Activated T-helper 1 cell treated with anti-CD3 and anti-CD28 coated beads, Interleukin-2, amount 50 U/mL, for 16 hours (primary cell): ENCODE measurements around the gene XRCC6.
A peak's percentile ranks its signal among the peaks of the same experiment; 100 is the strongest.
"Not testable (repeated sequence)": the region's sequence is repeated elsewhere in the genome, so short reads cannot be mapped to it uniquely, and the experiment has no call there.

ENCODE experiments used
- DNase-seq, 2 donors: peaks; one replicate each; pipeline ENCODE4 v3.0.0-alpha.2; 2020; ENCODE audit warnings: low read depth in 1 of 2, low spot score in 1 of 2

Gene XRCC6

DNA sequence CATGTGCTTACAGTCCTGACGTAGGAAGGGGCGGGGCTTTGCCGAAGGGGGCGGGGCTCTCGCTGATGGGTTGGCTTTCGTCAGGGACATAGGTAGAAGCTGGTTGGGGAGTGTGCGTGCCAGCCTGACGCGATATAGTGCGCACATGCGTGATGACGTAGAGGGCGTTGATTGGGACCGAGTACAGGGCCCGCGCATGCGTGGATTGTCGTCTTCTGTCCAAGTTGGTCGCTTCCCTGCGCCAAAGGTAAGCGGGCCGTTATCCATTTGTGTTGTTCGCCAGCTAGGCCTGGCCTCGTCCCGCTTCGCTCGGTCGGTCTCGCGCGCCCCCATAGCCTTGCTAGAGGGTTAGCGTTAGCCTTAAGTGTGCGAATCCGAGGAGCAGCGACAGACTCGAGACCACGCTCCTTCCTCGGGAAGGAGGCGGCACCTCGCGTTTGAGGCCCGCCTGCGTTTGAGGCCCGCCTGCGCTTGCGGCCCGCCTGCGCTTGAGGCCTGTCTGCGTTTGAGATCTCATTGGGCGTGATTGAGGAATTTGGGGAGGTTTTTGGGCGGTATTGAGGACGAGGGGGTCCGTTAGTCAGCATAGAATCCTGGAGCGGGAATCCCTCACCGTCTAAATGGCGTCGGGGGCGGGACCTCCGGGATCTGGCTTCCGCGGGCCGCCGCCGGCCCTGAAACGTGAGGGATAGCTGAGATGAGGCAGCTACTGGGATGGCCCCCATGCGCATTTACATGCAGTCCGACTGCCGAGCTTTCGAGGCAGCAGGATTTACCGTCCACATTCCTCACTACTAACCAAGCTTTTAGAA, at the start of gene XRCC6:
Gene XRCC6, plus strand, starts transcription at position 197 of the 812 bp plus-strand sequence. CDS start 710 bp downstream, outside the sequence.
- peak; percentile 99 to 100 for DNase-seq

DNA sequence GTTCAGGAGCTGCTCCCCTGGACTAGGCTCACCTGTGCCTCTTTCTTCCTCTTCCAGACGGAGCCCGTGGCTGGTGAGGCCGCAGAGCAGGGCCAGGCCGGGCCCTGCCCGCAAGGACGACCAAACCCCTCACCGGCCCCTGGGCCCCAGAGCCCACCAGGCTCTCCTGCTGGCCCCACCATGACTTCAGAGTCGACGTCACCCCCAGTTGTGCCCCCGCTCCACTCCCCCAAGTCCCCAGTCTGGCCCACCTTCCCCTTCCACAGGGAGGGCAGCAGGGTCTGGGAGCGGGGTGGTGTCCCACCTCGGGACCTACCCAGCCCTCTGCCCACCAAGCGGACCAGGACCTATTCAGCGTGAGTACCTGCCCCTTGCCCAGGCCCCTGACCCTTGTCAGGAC, 49.3 kb upstream of the XRCC6 start:
- DNase-seq: no peak

DNA sequence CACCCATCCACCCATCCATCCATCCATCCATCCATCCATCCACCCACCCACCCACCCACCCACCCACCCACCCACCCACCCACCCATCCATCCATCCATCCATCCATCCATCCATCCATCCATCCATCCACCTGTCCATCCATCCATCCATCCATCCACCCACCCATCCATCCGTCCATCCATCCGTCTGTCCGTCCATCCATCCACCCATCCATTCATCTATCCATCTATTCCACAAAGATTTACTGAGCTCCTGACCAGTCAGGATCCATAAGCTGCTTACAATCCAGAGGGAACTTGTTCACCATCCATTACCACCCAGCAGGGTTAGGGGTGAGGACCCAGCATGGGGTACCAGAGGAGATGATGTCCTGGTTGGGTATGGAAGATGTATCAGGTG, 48.8 kb upstream of the XRCC6 start:
- not testable (repeated sequence) for DNase-seq

DNA sequence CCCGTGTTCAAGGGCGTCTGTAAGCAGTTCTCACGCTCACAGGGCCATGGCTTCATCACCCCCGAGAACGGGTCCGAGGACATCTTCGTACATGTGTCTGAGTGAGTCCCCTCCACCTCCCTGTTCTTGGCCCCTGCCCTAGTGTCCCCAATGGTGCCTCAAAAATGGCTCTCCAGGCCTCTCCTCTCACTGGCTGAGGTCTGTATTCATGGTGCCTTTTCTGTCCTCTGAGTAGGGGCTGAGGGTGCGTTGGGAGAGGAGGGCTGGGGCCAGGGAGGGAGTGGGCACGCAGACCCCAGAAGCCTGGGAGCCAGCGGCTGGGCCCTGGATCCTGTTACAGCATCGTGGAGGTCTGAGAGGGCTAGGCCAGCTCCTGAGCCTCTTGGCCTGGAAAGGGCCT, 47.4 kb upstream of the XRCC6 start:
- no peak for DNase-seq

DNA sequence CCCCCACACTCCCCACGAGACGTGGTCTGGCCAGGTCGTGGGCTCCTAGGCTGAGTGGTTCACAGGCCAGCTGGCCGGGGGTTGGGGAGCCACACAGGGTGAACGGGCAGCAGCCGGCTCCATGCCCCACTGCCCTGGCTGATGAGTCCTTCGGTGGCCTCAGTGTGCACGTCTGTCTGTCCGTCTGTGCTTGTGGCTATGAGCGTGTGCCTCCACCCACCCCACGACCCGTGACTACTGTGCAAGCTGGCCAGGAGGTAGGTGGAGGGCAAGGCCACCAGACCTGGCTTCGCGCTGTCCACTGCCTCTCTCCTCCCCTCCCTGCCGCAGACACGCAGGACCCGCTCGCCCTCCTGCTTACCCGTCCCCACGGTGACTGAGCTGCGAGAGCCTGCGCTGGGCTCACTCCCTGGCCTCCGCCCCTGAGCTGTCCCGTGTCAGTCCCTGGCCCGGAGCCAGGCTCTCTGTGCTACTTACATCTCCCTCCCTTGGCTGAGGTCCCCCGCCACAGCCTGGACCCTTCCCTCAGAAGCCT, 46.2 kb upstream of the XRCC6 start:
- no peak for DNase-seq

DNA sequence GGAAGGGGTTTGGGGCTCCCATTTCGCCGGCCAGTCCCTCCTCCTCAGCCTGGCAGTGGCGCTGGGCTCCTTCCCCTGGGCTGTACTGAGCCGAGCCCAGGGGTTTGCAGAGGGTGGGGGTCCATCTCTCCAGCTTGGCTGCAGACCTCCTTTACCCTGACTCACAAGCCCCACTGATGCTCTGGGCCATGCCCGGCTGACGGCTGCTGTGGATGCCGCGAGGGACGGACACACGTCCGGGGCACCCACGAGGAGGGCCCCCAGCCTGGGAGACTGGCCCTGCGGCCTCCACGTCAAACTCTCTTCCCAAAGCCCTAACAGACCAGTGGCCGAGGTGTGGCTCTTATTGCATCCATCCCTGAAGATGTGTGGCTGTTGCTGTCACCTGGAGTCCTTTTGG, 45.6 kb upstream of the XRCC6 start:
- no peak for DNase-seq

DNA sequence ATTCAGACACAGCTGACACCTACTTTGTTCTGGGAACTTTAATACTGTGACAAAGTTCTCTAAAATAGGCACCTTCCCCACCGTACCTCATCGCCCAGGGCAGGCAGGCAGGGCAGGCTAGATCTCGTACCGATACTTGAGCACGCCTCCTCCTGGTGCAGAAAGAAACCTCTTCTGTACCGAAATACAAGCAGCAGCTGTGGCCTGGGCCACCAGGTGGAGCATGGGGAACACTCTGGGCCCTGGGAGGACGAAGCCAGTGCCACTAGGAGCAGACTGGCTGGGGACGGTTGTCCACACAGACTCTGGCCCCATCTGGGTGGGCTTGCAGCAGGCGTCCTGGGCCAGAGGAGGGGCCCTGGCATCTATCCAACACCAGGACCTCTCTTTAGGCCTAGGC, 44.2 kb upstream of the XRCC6 start:
- DNase-seq: no peak

DNA sequence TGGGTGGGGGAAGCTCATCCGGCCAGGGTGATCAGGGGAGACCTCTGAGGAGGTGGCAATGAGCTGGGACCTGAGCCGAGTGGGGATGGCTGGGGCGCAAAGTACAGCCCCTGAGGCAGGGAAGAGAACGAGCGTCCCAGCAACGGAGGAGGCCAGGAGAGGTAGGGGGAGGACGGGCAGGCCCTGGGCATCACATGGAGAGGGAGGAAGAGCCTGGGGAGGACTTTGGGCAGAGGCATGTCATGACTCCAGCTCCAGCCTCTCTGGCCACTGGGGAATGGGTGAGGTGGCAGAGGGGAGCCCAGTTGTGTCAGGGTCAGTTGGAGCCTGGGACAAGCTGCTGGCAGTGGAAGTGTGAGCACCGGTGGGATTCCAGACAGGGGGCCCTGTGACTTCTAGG, 43.0 kb upstream of the XRCC6 start:
- DNase-seq: no peak

DNA sequence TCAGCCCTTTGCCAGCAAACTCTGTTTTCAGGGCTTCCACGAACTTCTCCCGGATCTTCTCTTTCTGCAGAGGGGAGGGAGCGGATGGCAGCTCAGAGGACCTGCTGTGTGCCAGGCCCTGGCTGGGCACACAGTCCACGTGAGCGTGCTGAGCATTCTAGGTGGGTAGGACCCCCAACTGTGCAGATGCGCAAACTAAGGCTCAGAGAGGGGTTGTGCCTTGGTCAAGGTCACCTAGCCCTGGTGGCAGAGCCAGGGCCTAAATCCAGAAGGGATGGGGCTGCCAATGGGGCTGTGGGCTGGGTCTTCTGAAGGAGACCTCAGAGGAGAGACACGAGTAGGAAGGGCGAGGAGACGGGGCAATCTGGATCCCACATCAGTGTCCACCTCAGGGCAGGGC, 42.3 kb upstream of the XRCC6 start:
- DNase-seq: no peak

DNA sequence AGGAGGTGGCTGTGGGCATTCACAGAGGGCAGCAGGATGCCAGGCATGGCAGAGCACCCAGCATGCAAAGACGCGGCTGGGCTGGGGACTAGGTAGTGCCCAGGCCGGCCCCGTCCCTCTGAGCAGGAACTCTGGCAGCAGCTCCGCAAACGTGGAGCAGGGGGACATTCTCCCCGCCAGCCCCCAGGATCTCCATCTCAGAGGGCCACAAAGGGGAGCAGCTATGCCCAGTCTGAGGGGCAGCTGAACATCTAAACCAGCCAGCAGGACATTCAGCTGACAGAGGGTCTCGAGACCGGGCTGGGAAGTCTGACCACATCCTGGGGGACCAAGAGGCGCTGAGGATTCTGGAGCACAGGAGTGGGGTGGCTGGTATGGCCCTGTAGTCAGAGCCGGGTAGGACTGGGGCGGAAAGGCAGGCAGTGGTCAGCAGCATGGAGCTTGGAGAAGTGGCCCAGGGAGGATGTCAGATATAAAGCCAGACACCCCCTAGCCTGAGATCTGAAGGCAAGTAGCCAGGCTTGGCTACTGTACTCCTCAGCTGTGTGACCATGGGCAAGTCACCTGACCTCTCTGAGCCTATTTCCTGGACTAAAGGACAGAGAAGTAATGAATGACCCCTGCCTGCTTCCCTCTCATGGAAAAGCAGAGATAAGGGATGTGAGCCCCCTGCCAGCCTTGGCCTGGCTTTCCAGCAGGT, 41.6 kb upstream of the XRCC6 start:
- DNase-seq: no peak

DNA sequence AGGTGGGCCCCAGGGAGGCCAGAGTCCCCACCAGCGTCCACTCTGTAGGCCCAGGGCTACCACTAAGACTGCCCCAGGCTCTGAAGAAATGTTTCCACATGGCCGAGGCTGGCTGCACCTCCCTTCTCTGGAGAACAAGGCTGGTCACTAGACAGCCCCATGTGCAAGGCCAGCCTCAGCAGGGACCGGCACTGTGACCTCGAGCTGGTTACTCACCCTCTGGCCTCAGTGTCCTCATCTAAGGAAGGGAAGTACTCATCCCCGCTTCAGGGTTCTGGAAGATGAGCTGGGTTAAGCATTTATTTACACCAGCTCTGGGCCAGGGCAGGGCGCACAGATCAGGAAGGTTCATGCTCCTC, 41.1 kb upstream of the XRCC6 start:
- DNase-seq: no peak

DNA sequence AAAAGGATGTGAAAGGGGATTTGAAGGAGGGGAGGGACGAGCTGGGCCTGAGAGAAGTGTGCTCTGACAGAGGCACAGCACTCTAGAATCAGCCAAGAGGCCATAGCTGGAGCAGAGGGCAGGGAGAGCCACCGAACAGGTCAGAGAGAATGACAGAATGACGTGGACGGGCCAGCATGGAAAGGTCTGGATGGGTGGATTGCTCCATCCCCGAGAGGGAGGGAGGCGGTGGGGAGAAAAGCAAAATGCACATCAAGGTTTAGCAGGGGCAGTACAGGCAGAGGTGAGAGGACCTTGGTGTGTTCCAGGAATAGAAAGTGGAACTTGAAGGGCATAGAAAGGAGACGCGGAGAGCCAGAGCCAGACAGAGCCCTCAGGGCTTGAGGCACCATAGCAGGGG, 38.4 kb upstream of the XRCC6 start:
- DNase-seq: no peak

DNA sequence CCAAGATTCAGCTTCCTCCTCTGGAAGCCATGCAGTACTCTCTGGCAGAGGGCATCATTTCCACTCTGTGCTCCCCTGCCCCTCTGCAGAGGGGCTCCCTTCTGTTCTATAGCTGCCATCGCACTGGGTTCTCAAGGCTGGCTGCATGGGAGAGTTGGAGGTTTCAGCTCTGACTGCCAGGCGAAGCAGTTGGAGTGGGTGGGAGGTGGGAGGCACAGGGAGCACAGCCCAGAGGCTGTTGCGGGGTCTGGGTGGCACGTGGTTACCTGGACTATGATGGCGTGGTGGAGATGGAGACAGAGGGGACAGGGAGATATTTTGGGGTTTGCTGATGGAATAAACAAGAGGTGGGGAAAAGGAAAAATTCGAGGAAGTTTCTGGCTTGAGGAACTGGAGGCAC, 36.2 kb upstream of the XRCC6 start:
- DNase-seq: no peak

DNA sequence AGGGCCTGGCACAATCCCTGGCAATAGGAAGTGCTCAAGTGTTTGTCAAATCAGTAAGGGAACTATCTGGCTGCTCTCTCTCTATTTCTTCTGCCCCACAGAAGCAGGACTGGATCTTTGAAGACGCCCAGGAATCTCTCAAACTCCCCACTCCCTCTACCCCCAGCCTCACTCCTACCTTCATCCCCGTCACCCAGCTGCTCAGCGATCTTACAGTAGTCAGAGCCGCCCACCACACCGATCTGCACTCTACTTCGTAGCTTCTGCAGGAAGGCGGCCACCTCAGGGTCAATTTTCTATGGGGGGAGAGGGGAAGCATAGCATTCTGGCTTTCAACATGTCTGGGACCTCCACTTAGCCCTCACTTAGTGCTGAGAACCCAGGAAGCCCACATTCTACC, 35.2 kb upstream of the XRCC6 start:
- DNase-seq: no peak

DNA sequence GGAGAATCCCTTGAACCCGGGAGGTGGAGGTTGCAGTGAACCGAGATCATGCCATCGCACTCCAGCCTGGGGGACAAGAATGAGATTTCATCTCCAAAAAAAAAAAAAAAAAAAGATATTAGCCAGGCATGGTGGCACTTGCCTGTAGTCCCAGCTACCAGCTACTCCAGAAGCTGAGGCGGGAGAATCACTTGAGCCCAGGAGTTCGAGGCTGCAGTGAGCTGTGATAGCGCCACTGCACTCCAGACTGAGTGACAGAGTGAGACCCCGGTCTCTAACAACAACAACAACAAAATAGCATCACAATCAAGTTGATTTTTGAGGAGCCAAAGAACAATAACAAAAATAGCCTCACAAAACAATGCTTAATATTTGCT, 33.8 kb upstream of the XRCC6 start:
- DNase-seq: no peak

DNA sequence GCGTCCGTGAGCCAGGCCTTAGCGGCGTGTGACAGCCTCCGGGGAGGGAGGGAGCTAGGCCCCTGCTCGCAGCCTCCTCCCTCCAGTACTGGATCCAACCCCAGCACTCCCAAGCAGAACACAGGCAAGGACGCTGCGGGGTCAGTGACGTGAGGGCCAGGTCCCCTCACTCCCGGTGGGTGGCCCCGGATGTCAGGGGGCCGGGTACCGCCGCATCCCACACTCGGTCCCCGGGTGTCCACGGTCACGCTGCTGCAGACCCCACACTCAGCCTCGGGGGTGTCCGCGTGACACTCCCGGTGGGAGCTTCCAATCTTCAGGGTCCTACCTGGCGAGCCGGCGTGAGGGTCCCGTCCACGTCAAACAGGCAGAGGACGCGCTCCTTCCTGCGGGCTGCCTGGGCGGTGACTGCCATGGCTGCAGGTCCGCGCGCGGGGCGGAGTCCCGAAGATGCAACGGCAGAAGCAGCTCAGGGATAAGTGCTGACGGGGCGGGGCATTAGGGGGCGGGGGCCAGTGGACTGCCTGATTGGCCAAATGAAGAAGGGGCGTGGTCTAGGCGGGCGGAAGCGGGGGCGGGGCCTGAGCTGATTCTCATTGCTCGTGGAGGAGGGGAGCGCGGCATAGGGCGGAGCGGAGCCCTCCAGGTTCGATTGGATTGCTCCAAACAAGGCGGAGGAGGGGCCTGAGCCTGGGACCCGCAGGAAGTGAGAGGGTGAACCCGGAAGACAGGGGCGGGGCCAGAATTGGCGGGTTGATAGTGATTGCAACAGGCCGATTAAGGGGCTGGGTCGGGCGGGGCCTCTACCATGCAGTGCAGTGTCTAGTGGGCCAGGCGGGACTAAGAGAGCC, 31.5 kb upstream of the XRCC6 start, which contains the start of gene PMM1:
Gene PMM1, minus strand, starts transcription at position 450 of the 851 bp plus-strand sequence. Its CDS starts 35 bp downstream, at position 415.
- DNase-seq: peak; percentile 100

DNA sequence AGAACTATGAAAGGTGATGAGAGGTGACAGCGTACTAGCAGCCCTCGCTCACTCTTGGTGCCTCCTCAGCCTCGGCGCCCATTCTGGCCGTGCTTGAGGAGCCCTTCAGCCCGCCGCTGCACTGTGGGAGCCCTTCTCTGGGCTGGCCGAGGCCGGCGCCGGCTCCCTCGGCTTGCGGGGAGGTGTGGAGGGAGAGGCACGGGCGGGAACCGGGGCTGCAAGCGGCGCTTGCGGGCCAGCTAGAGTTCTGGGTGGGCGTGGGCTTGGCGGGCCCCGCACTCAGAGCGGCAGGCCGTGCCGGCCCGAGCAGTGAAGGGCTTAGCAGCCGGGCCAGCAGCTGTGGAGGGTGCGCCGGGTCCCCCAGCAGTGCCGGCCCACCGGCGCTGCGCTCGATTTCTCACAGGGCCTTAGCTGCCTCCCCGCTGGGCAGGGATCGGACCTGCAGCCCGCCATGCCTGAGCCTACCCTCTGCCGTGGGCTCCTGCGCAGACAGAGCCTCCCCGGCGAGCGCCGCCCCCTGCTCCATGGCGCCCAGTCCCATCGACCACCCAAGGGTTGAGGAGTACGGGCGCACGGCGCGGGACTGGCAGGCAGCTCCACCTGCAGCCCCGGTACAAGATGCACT, 27.6 kb upstream of the XRCC6 start:
- not testable (repeated sequence) for DNase-seq

DNA sequence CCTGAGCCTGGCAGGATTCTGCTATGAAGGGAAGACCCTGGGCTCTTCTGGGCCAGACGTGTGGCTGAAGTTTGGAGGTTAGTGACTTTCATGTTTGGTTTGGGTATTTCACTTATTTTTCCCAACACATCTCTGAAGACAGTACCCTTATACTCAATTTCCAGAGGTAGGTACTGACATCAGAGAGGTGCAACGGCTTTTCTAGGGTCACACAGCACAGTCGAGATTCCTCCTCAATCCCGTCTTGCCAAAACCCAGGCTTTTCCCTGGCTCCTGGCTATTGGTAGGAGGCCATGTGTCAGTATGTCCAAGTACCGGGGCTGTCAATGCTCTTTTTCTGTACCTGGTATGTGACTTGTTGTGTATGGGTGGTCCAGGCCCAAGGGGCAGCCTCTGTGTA, 25.4 kb upstream of the XRCC6 start:
- no peak for DNase-seq

DNA sequence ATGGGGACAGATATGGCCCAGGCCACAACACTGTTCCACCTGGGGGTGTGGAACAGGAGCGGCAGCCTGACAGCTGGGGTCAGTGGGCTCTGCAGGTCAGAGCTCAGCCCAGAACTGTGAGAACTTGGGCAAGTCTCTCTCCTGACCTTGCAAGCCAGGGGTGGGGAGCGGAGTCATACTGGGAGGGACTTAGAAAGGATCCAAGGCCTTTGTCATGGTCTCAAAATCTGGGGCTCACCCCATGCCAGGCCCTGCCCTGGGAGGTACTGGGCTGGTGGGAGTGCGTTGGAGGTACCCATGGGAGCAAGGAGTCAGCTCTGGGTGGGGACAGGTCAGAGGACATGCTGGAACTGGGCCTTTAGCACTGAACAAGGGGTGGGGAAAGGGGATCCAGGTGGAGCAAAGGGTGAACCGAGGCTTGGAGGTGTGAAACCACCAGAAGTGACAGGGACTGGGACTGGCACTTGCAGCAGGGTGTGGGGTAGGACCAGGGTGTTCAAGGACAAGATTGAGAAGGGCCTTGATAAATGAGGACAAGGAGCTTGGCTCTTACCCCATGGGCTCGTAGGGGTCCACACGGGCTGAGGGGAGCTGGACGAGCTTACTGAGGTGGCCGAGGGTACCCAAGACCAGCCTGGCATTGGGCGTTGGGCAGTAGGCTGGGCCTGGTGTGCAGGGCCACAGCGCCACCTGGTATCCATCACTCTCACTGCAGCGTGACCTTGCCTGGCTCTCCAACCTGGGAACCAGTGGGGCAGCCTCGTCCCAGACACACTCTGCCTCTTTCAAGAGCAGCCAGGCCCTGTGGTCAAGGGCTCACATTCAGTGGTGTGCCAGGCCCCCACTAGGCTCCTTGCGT, 24.1 kb upstream of the XRCC6 start:
- DNase-seq: no peak

DNA sequence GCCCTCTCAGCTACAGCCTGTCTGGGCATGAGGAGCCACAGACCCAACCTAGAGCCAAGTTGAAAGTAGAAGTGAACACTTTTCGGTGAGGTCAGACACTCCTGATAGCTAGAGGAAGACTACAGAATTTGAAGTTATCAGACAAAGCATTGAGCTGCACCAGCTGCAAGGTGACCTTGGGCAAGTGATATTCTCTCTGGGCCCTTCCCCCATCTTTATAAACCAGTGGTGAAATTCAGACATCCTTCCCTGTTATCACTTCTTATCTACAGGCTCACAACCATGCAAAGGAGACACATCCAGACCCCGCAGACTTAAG, 23.5 kb upstream of the XRCC6 start:
- DNase-seq: no peak
